ENCODE data around the gene KRTAP19-8.

KRTAP19-8 gene

GRCh38 chr21:31038376-31038775, at the start of gene KRTAP19-8:
KRTAP19-8 (minus strand) TSS chr21:31038476; CDS start chr21:31038443, 33 bp downstream.
- DNase-seq: no peak

- DNase-seq: no peak
These were observed 49.6 kb upstream of the KRTAP19-8 start for GRCh38 chr21:31087639-31088473.

- DNase-seq: no peak
These were observed 46.4 kb upstream of the KRTAP19-8 start for GRCh38 chr21:31084689-31085088.

GRCh38 chr21:31078796-31079195, 40.5 kb upstream of the KRTAP19-8 start:
- no peak for DNase-seq

- no peak for DNase-seq
These were observed 39.9 kb upstream of the KRTAP19-8 start for GRCh38 chr21:31078216-31078615.

- DNase-seq: no peak
These were observed 37.6 kb upstream of the KRTAP19-8 start for GRCh38 chr21:31075848-31076247.

GRCh38 chr21:31072533-31072932, 34.3 kb upstream of the KRTAP19-8 start:
- no peak for DNase-seq

- no peak for DNase-seq
These were observed 26.5 kb upstream of the KRTAP19-8 start for GRCh38 chr21:31064803-31065202.

- DNase-seq: no peak
These were observed 14.3 kb upstream of the KRTAP19-8 start for GRCh38 chr21:31052489-31053142.

GRCh38 chr21:31050577-31051157, 12.4 kb upstream of the KRTAP19-8 start:
- no peak for DNase-seq

GRCh38 chr21:31045841-31046240, 7.6 kb upstream of the KRTAP19-8 start:
- DNase-seq: no peak

- no peak for DNase-seq
These were observed 5.2 kb upstream of the KRTAP19-8 start for GRCh38 chr21:31043471-31043870.

- DNase-seq: no peak
These were observed 3.8 kb upstream of the KRTAP19-8 start for GRCh38 chr21:31042080-31042464.

GRCh38 chr21:31041295-31042079, 3.2 kb upstream of the KRTAP19-8 start:
- no peak for DNase-seq

GRCh38 chr21:31034378-31034777, 3.9 kb downstream of the KRTAP19-8 start:
- no peak for DNase-seq

GRCh38 chr21:31030367-31031106, 7.7 kb downstream of the KRTAP19-8 start:
- no peak for DNase-seq

GRCh38 chr21:31023680-31024079, 14.6 kb downstream of the KRTAP19-8 start:
- DNase-seq: no peak

- no peak for DNase-seq
These were observed 16.0 kb downstream of the KRTAP19-8 start for GRCh38 chr21:31022306-31022705.

- DNase-seq: no peak
These were observed 20.0 kb downstream of the KRTAP19-8 start for GRCh38 chr21:31018232-31018631.

- DNase-seq: no peak
These were observed 23.4 kb downstream of the KRTAP19-8 start for GRCh38 chr21:31014891-31015290.

GRCh38 chr21:31012133-31013089, 25.9 kb downstream of the KRTAP19-8 start:
- no peak for DNase-seq

All from activated T-cell treated with anti-CD3 and anti-CD28 coated beads, Interleukin-2, amount 50 U/mL, for 1 hour (primary cell).